ENCODE results near the gene DDIT3. TPM values are rescaled to one million over a fixed set of nuclear protein-coding genes. Genes with fewer than 3 reads are reported as not detected.
A peak's percentile ranks its signal among the peaks of the same experiment; 100 is the strongest.

Gene DDIT3
- total and polyA plus RNA-seq, 9 donors, result 9.7 to 28.3 (median 13.1) TPM

GRCh38 chr12:57475271-57476161 is 44.8 kb downstream of the DDIT3 start:
- Histone ChIP-seq H3K36me3 (ENCODE audit: control insufficient read depth, insufficient read depth, low read length) (peaks cover 7% of the 10 kb centered on the region), H3K9me3 (replicated peaks; ENCODE audit: control insufficient read depth, low read depth, low read length) (no peaks in the 10 kb centered on the region), H3K4me3 (ENCODE audit: low read length) (peak overlapping the region; percentile 19), H3K4me1 (ENCODE audit: control insufficient read depth, insufficient read depth, low read length) (peaks cover 16% of the 10 kb centered on the region), H3K27me3 (ENCODE audit: control insufficient read depth, insufficient read depth, low read length) (peaks cover 73% of the 10 kb centered on the region), H3K27ac (ENCODE audit: low read length) (no peak overlapping the region)
- 4% methylated on average over 61 of the region's 84 CpGs for WGBS (ENCODE audit: insufficient coverage)
- no peak for DNase-seq

GRCh38 chr12:57474862-57475261 is 45.5 kb downstream of the DDIT3 start:
- Histone ChIP-seq H3K4me1 (ENCODE audit: control insufficient read depth, insufficient read depth, low read length) (peaks cover 16% of the 10 kb centered on the region), H3K27me3 (ENCODE audit: control insufficient read depth, insufficient read depth, low read length) (peaks cover 72% of the 10 kb centered on the region), H3K27ac (ENCODE audit: low read length) (no peak overlapping the region), H3K9me3 (replicated peaks; ENCODE audit: control insufficient read depth, low read depth, low read length) (no peaks in the 10 kb centered on the region), H3K36me3 (ENCODE audit: control insufficient read depth, insufficient read depth, low read length) (peaks cover 7% of the 10 kb centered on the region), H3K4me3 (ENCODE audit: low read length) (no peak overlapping the region)
- DNase-seq, result no peak
- whole genome bisulfite sequencing (ENCODE audit: insufficient coverage), result 40% methylated on average over 2 of the region's 7 CpGs

- Histone ChIP-seq H3K4me3 (ENCODE audit: low read length) (no peak overlapping the region), H3K4me1 (ENCODE audit: control insufficient read depth, insufficient read depth, low read length) (peaks cover 16% of the 10 kb centered on the region), H3K9me3 (replicated peaks; ENCODE audit: control insufficient read depth, low read depth, low read length) (no peaks in the 10 kb centered on the region), H3K27ac (ENCODE audit: low read length) (no peak overlapping the region), H3K36me3 (ENCODE audit: control insufficient read depth, insufficient read depth, low read length) (peaks cover 10% of the 10 kb centered on the region), H3K27me3 (ENCODE audit: control insufficient read depth, insufficient read depth, low read length) (peaks cover 70% of the 10 kb centered on the region)
- no peak for DNase-seq
- 81% methylated on average over 5 of the region's 8 CpGs for WGBS (ENCODE audit: insufficient coverage)
These were observed 45.9 kb downstream of the DDIT3 start for GRCh38 chr12:57474430-57474829.

- Histone ChIP-seq H3K27ac (ENCODE audit: low read length) (no peak overlapping the region), H3K36me3 (ENCODE audit: control insufficient read depth, insufficient read depth, low read length) (peaks cover 14% of the 10 kb centered on the region), H3K4me3 (ENCODE audit: low read length) (no peak overlapping the region), H3K9me3 (replicated peaks; ENCODE audit: control insufficient read depth, low read depth, low read length) (no peaks in the 10 kb centered on the region), H3K4me1 (ENCODE audit: control insufficient read depth, insufficient read depth, low read length) (peaks cover 16% of the 10 kb centered on the region), H3K27me3 (ENCODE audit: control insufficient read depth, insufficient read depth, low read length) (peaks cover 67% of the 10 kb centered on the region)
- no peak for DNase-seq
- no CpG with 5 or more reads among the region's 5 CpGs for WGBS (ENCODE audit: insufficient coverage)
These were observed 46.4 kb downstream of the DDIT3 start for GRCh38 chr12:57473886-57474285.

- 40% methylated on average over 1 of the region's 3 CpGs for WGBS (ENCODE audit: insufficient coverage)
- H3K27ac ChIP-seq (ENCODE audit: low read length), result no peak overlapping the region
- peaks cover 15% of the 10 kb centered on the region for H3K36me3 ChIP-seq (ENCODE audit: control insufficient read depth, insufficient read depth, low read length)
- H3K27me3 ChIP-seq (ENCODE audit: control insufficient read depth, insufficient read depth, low read length), result peaks cover 64% of the 10 kb centered on the region
- no peak overlapping the region for H3K4me3 ChIP-seq (ENCODE audit: low read length)
- peaks cover 16% of the 10 kb centered on the region for H3K4me1 ChIP-seq (ENCODE audit: control insufficient read depth, insufficient read depth, low read length)
- no peak for DNase-seq
- H3K9me3 ChIP-seq (replicated peaks; ENCODE audit: control insufficient read depth, low read depth, low read length), result no peaks in the 10 kb centered on the region
These were observed 46.9 kb downstream of the DDIT3 start for GRCh38 chr12:57473392-57473791.

GRCh38 chr12:57472391-57472790 is 47.9 kb downstream of the DDIT3 start:
- Histone ChIP-seq H3K4me3 (ENCODE audit: low read length) (no peak overlapping the region), H3K9me3 (replicated peaks; ENCODE audit: control insufficient read depth, low read depth, low read length) (no peaks in the 10 kb centered on the region), H3K36me3 (ENCODE audit: control insufficient read depth, insufficient read depth, low read length) (peaks cover 22% of the 10 kb centered on the region), H3K4me1 (ENCODE audit: control insufficient read depth, insufficient read depth, low read length) (peaks cover 16% of the 10 kb centered on the region), H3K27ac (ENCODE audit: low read length) (no peak overlapping the region), H3K27me3 (ENCODE audit: control insufficient read depth, insufficient read depth, low read length) (peaks cover 54% of the 10 kb centered on the region)
- no peak for DNase-seq
- no CpG with 5 or more reads among the region's 3 CpGs for WGBS (ENCODE audit: insufficient coverage)

- no peak for DNase-seq
- no peaks in the 10 kb centered on the region for H3K9me3 ChIP-seq (replicated peaks; ENCODE audit: control insufficient read depth, low read depth, low read length)
- peaks cover 22% of the 10 kb centered on the region for H3K36me3 ChIP-seq (ENCODE audit: control insufficient read depth, insufficient read depth, low read length)
- H3K4me3 ChIP-seq (ENCODE audit: low read length), result no peak overlapping the region
- no peak overlapping the region for H3K27ac ChIP-seq (ENCODE audit: low read length)
- 80% methylated on average over 2 of the region's 3 CpGs for WGBS (ENCODE audit: insufficient coverage)
- H3K27me3 ChIP-seq (ENCODE audit: control insufficient read depth, insufficient read depth, low read length), result peaks cover 46% of the 10 kb centered on the region
- H3K4me1 ChIP-seq (ENCODE audit: control insufficient read depth, insufficient read depth, low read length), result peaks cover 16% of the 10 kb centered on the region
These were observed 48.7 kb downstream of the DDIT3 start for GRCh38 chr12:57471661-57472060.

- 83% methylated on average over 1 of the region's 4 CpGs for WGBS (ENCODE audit: insufficient coverage)
- H3K27ac ChIP-seq (ENCODE audit: low read length), result no peak overlapping the region
- peaks cover 22% of the 10 kb centered on the region for H3K36me3 ChIP-seq (ENCODE audit: control insufficient read depth, insufficient read depth, low read length)
These were observed 49.2 kb downstream of the DDIT3 start for GRCh38 chr12:57470970-57471656.

GRCh38 chr12:57470286-57470969 is 49.9 kb downstream of the DDIT3 start:
- WGBS (ENCODE audit: insufficient coverage), result 92% methylated on average over 13 of the region's 14 CpGs
- Histone ChIP-seq H3K27ac (ENCODE audit: low read length) (no peak overlapping the region), H3K9me3 (replicated peaks; ENCODE audit: control insufficient read depth, low read depth, low read length) (no peaks in the 10 kb centered on the region), H3K27me3 (ENCODE audit: control insufficient read depth, insufficient read depth, low read length) (peaks cover 34% of the 10 kb centered on the region), H3K4me3 (ENCODE audit: low read length) (no peak overlapping the region), H3K4me1 (ENCODE audit: control insufficient read depth, insufficient read depth, low read length) (peaks cover 5% of the 10 kb centered on the region), H3K36me3 (ENCODE audit: control insufficient read depth, insufficient read depth, low read length) (peaks cover 26% of the 10 kb centered on the region)
- DNase-seq, result no peak

More at GRCh38 chr12:57470970-57471656, 49.2 kb downstream of the DDIT3 start:
- H3K27me3 ChIP-seq (ENCODE audit: control insufficient read depth, insufficient read depth, low read length), result peaks cover 41% of the 10 kb centered on the region
- H3K9me3 ChIP-seq (replicated peaks; ENCODE audit: control insufficient read depth, low read depth, low read length), result no peaks in the 10 kb centered on the region
- H3K4me3 ChIP-seq (ENCODE audit: low read length), result no peak overlapping the region
- peaks cover 12% of the 10 kb centered on the region for H3K4me1 ChIP-seq (ENCODE audit: control insufficient read depth, insufficient read depth, low read length)
- DNase-seq, result no peak
